ENCODE measurements around the gene PPP1R3D.

- TF ChIP-seq, protein P1, sequence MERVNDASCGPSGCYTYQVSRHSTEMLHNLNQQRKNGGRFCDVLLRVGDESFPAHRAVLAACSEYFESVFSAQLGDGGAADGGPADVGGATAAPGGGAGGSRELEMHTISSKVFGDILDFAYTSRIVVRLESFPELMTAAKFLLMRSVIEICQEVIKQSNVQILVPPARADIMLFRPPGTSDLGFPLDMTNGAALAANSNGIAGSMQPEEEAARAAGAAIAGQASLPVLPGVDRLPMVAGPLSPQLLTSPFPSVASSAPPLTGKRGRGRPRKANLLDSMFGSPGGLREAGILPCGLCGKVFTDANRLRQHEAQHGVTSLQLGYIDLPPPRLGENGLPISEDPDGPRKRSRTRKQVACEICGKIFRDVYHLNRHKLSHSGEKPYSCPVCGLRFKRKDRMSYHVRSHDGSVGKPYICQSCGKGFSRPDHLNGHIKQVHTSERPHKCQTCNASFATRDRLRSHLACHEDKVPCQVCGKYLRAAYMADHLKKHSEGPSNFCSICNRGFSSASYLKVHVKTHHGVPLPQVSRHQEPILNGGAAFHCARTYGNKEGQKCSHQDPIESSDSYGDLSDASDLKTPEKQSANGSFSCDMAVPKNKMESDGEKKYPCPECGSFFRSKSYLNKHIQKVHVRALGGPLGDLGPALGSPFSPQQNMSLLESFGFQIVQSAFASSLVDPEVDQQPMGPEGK (CRISPR knock-in tag; IDR thresholded peaks at IDR 0.05; ENCODE audit: borderline replicate concordance), result no peak
- TF ChIP-seq CREB5 (CRISPR knock-in tag; IDR thresholded peaks at IDR 0.05; ENCODE audit: low read depth), result no peak
- no peak for TF ChIP-seq ZFP3 (CRISPR knock-in tag; IDR thresholded peaks at IDR 0.05)
- no peak for TF ChIP-seq TOX (CRISPR knock-in tag; IDR thresholded peaks at IDR 0.05; ENCODE audit: borderline replicate concordance)
- TF ChIP-seq TCF4 (CRISPR knock-in tag; IDR thresholded peaks at IDR 0.05; ENCODE audit: borderline replicate concordance), result no peak
- TF ChIP-seq, protein P2, sequence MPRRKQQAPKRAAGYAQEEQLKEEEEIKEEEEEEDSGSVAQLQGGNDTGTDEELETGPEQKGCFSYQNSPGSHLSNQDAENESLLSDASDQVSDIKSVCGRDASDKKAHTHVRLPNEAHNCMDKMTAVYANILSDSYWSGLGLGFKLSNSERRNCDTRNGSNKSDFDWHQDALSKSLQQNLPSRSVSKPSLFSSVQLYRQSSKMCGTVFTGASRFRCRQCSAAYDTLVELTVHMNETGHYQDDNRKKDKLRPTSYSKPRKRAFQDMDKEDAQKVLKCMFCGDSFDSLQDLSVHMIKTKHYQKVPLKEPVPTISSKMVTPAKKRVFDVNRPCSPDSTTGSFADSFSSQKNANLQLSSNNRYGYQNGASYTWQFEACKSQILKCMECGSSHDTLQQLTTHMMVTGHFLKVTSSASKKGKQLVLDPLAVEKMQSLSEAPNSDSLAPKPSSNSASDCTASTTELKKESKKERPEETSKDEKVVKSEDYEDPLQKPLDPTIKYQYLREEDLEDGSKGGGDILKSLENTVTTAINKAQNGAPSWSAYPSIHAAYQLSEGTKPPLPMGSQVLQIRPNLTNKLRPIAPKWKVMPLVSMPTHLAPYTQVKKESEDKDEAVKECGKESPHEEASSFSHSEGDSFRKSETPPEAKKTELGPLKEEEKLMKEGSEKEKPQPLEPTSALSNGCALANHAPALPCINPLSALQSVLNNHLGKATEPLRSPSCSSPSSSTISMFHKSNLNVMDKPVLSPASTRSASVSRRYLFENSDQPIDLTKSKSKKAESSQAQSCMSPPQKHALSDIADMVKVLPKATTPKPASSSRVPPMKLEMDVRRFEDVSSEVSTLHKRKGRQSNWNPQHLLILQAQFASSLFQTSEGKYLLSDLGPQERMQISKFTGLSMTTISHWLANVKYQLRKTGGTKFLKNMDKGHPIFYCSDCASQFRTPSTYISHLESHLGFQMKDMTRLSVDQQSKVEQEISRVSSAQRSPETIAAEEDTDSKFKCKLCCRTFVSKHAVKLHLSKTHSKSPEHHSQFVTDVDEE (CRISPR knock-in tag; IDR thresholded peaks at IDR 0.05), result no peak
- TF ChIP-seq ESRRG (CRISPR knock-in tag; IDR thresholded peaks at IDR 0.05), result no peak
- TF ChIP-seq, protein P3, sequence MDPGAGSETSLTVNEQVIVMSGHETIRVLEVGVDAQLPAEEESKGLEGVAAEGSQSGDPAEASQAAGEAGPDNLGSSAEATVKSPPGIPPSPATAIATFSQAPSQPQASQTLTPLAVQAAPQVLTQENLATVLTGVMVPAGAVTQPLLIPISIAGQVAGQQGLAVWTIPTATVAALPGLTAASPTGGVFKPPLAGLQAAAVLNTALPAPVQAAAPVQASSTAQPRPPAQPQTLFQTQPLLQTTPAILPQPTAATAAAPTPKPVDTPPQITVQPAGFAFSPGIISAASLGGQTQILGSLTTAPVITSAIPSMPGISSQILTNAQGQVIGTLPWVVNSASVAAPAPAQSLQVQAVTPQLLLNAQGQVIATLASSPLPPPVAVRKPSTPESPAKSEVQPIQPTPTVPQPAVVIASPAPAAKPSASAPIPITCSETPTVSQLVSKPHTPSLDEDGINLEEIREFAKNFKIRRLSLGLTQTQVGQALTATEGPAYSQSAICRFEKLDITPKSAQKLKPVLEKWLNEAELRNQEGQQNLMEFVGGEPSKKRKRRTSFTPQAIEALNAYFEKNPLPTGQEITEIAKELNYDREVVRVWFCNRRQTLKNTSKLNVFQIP (CRISPR knock-in tag; IDR thresholded peaks at IDR 0.05; ENCODE audit: borderline replicate concordance, low read depth), result no peak
- TF ChIP-seq, protein P4, sequence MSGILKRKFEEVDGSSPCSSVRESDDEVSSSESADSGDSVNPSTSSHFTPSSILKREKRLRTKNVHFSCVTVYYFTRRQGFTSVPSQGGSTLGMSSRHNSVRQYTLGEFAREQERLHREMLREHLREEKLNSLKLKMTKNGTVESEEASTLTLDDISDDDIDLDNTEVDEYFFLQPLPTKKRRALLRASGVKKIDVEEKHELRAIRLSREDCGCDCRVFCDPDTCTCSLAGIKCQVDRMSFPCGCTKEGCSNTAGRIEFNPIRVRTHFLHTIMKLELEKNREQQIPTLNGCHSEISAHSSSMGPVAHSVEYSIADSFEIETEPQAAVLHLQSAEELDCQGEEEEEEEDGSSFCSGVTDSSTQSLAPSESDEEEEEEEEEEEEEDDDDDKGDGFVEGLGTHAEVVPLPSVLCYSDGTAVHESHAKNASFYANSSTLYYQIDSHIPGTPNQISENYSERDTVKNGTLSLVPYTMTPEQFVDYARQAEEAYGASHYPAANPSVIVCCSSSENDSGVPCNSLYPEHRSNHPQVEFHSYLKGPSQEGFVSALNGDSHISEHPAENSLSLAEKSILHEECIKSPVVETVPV (CRISPR knock-in tag; IDR thresholded peaks at IDR 0.05), result no peak
- TF ChIP-seq ISL1 (CRISPR knock-in tag; IDR thresholded peaks at IDR 0.05), result no peak
- TF ChIP-seq OSR1 (CRISPR knock-in tag; IDR thresholded peaks at IDR 0.05), result no peak
- TF ChIP-seq BACH2 (CRISPR knock-in tag; IDR thresholded peaks at IDR 0.05; ENCODE audit: borderline replicate concordance), result no peak
Observed at GRCh38 chr20:59902470-59902869, 37.6 kb downstream of the PPP1R3D start.
